H1 (cell line): ENCODE results near the gene CDHR2. TPM values are rescaled to one million over a fixed set of nuclear protein-coding genes. Genes with fewer than 3 reads are reported as not detected.

Source experiments
- CTCF ChIA-PET: fragments of 300-600 bp; sonication (Branson Sonifier 250); formaldehyde crosslinking; loops from one replicate; lab custom pipeline; 2021; ENCODE audit not compliant: partially characterized antibody; lab: Charles Lee
- POLR2A ChIA-PET: fragments of 300-600 bp; sonication (Branson Sonifier 250); formaldehyde crosslinking; loops from one replicate; lab custom pipeline; 2021; ENCODE audit warnings: inconsistent platforms; ENCODE audit not compliant: partially characterized antibody; lab: Charles Lee
- DNase-seq, 2 experiments: peaks; one replicate each; pipeline versions ENCODE4 v3.0.0 to v3.0.0-alpha.2; 2010 to 2022; ENCODE audit warnings: low spot score in 2 of 2, low read depth in 1 of 2, mixed read lengths in 1 of 2
- FAIRE-seq: peaks from 2 replicates; lab custom pipeline; 2011; peaks lifted over from hg19 to GRCh38; lab: Jason Lieb, UNC
- H2AFZ ChIP-seq: 2 replicates; pipeline ENCODE4 v1.8.1; 2012; ENCODE audit warnings: low read length, inconsistent platforms
- H2AK5ac ChIP-seq: 2 replicates; pipeline ENCODE4 v1.6.1; 2013; ENCODE audit warnings: low read depth, low read length
- H2BK120ac ChIP-seq: replicated peaks from 2 replicates; pipeline ENCODE3; 2013; ENCODE audit warnings: low read depth, low read length, inconsistent platforms
- H2BK12ac ChIP-seq: 2 replicates; pipeline ENCODE4 v1.6.1; 2013; ENCODE audit warnings: low read depth, low read length
- H2BK15ac ChIP-seq: 2 replicates; pipeline ENCODE4 v1.6.1; 2013; ENCODE audit warnings: low read length
- H2BK20ac ChIP-seq: 2 replicates; pipeline ENCODE4 v1.6.1; 2013; ENCODE audit warnings: low read length
- H2BK5ac ChIP-seq: 2 replicates; pipeline ENCODE4 v1.6.1; 2013; ENCODE audit warnings: low read depth, low read length
- H3K14ac ChIP-seq: 2 replicates; pipeline ENCODE4 v1.6.1; 2013; ENCODE audit warnings: inconsistent platforms; ENCODE audit not compliant: insufficient read length
- H3K18ac ChIP-seq: 2 replicates; pipeline ENCODE4 v1.6.1; 2013; ENCODE audit warnings: low read length; ENCODE audit errors: extremely low read depth
- H3K23ac ChIP-seq: 2 replicates; pipeline ENCODE4 v1.6.1; 2013; ENCODE audit warnings: inconsistent platforms; ENCODE audit not compliant: insufficient read length
- H3K23me2 ChIP-seq: 2 replicates; pipeline ENCODE4 v1.6.1; 2013; ENCODE audit warnings: low read depth, low read length
- H3K27ac ChIP-seq: 2 replicates; pipeline ENCODE4 v1.6.1; 2011; ENCODE audit warnings: low read depth, low read length, inconsistent platforms
- H3K27me3 ChIP-seq, 4 experiments: replicated peaks in 1 of 4; 1 replicate in 1 of 4; 2 replicates in 3 of 4; pipeline versions ENCODE4 v1.6.1 to v1.8.1; 2011 to 2013; ENCODE audit warnings: low read length in 3 of 4, mild to moderate bottlenecking in 3 of 4, inconsistent platforms in 2 of 4, mixed read lengths in 2 of 4, moderate library complexity in 1 of 4; ENCODE audit not compliant: control insufficient read depth in 3 of 4, insufficient read depth in 3 of 4; ENCODE audit errors: extremely low read depth in 1 of 4
- H3K36me3 ChIP-seq, 4 experiments: 2 replicates each; pipeline versions ENCODE4 v1.6.1 to v1.8.1; 2011 to 2013; ENCODE audit warnings: mild to moderate bottlenecking in 4 of 4, low read length in 3 of 4, moderate library complexity in 2 of 4, control low read depth in 1 of 4, inconsistent platforms in 1 of 4; ENCODE audit not compliant: insufficient read depth in 4 of 4, control insufficient read depth in 2 of 4
- H3K4ac ChIP-seq: replicated peaks from 2 replicates; pipeline ENCODE3; 2013; ENCODE audit warnings: low read length, low read depth, mixed read lengths, inconsistent platforms; ENCODE audit not compliant: insufficient read length
- H3K4me1 ChIP-seq, 4 experiments: replicated peaks in 1 of 4; 1 replicate in 1 of 4; 2 replicates in 3 of 4; pipeline versions ENCODE4 v1.6.1 to v1.8.1; 2011 to 2013; ENCODE audit warnings: low read length in 3 of 4, inconsistent platforms in 2 of 4, mixed read lengths in 1 of 4; ENCODE audit not compliant: insufficient read depth in 4 of 4, control insufficient read depth in 3 of 4
- H3K4me2 ChIP-seq, 2 experiments: 2 replicates each; pipeline versions ENCODE4 v1.6.1 to v1.8.1; 2011 to 2013; ENCODE audit warnings: low read depth in 2 of 2, low read length in 2 of 2, control low read depth in 1 of 2, inconsistent platforms in 1 of 2, mild to moderate bottlenecking in 1 of 2; ENCODE audit not compliant: insufficient read depth in 1 of 2
- H3K4me3 ChIP-seq, 4 experiments: fragments of 200-600, 300-600 bp in 1 of 4; sonication (generic), shearing (Covaris generic), sonication (Bioruptor Twin) in 1 of 4; 2 replicates each; pipeline versions ENCODE4 v1.5.1 to v1.8.1; 2011 to 2016; ENCODE audit warnings: low read length in 4 of 4, low read depth in 3 of 4, control low read depth in 2 of 4, inconsistent platforms in 2 of 4, mild to moderate bottlenecking in 2 of 4, mixed read lengths in 1 of 4, moderate library complexity in 1 of 4; ENCODE audit not compliant: insufficient read depth in 2 of 4; ENCODE audit errors: extremely low read depth in 1 of 4
- H3K56ac ChIP-seq: replicated peaks from 2 replicates; pipeline ENCODE3; 2013; ENCODE audit warnings: low read depth, mild to moderate bottlenecking, mixed read lengths, low read length, inconsistent platforms; ENCODE audit not compliant: insufficient read length
- H3K79me1 ChIP-seq: 2 replicates; pipeline ENCODE4 v1.6.1; 2013; ENCODE audit warnings: low read depth, low read length, control low read depth
- H3K79me2 ChIP-seq, 2 experiments: 2 replicates each; pipeline versions ENCODE4 v1.6.1 to v1.8.1; 2012 to 2013; ENCODE audit warnings: low read length in 2 of 2, mild to moderate bottlenecking in 2 of 2, inconsistent platforms in 1 of 2; ENCODE audit not compliant: insufficient read depth in 2 of 2, control insufficient read depth in 1 of 2
- H3K9ac ChIP-seq, 4 experiments: replicated peaks in 1 of 4; 1 replicate in 1 of 4; 2 replicates in 3 of 4; pipeline versions ENCODE4 v1.6.1 to v1.8.1; 2011 to 2013; ENCODE audit warnings: low read depth in 3 of 4, low read length in 3 of 4, control low read depth in 2 of 4, mild to moderate bottlenecking in 2 of 4, moderate library complexity in 2 of 4, inconsistent platforms in 1 of 4; ENCODE audit errors: extremely low read depth in 1 of 4
- H3K9me3 ChIP-seq, 2 experiments: 2 replicates each; pipeline versions ENCODE4 v1.6.1 to v1.8.1; 2012 to 2013; ENCODE audit warnings: mild to moderate bottlenecking in 2 of 2, moderate library complexity in 2 of 2, control low read depth in 1 of 2, inconsistent platforms in 1 of 2, low read depth in 1 of 2, low read length in 1 of 2, mixed read lengths in 1 of 2; ENCODE audit not compliant: insufficient read depth in 2 of 2
- H4K20me1 ChIP-seq, 2 experiments: replicated peaks in 1 of 2; 2 replicates each; pipeline versions ENCODE3 to v1.8.1; 2011 to 2013; ENCODE audit warnings: inconsistent platforms in 2 of 2, low read length in 2 of 2, mild to moderate bottlenecking in 1 of 2; ENCODE audit not compliant: insufficient read depth in 2 of 2, control insufficient read depth in 1 of 2
- H4K5ac ChIP-seq: 2 replicates; pipeline ENCODE4 v1.6.1; 2013; ENCODE audit warnings: low read length, low read depth, mixed read lengths, inconsistent platforms; ENCODE audit not compliant: insufficient read length
- H4K8ac ChIP-seq: 2 replicates; pipeline ENCODE4 v1.8.0; 2013; ENCODE audit warnings: mild to moderate bottlenecking, moderate library complexity, low read length, inconsistent platforms; ENCODE audit not compliant: insufficient read depth; ENCODE audit errors: extremely low read depth
- H4K91ac ChIP-seq: replicated peaks from 2 replicates; pipeline ENCODE3; 2013; ENCODE audit warnings: low read length, mixed read lengths, inconsistent platforms; ENCODE audit not compliant: insufficient read length
- JUND ChIP-seq: IDR thresholded peaks from 2 replicates; pipeline ENCODE4 v1.6.1; 2011; ENCODE audit warnings: mild to moderate bottlenecking, improper control_type of control experiment, low read length
- MAFK ChIP-seq: IDR thresholded peaks from 2 replicates; pipeline ENCODE4 v1.6.1; 2012; ENCODE audit warnings: low read depth, mild to moderate bottlenecking, improper control_type of control experiment, low read length
- POLR2A ChIP-seq, 2 experiments: IDR thresholded peaks; 1 replicate in 1 of 2; 2 replicates in 1 of 2; pipeline ENCODE4 v1.6.1; 2011; ENCODE audit warnings: low read depth in 2 of 2, low read length in 2 of 2, mild to moderate bottlenecking in 2 of 2; ENCODE audit errors: control extremely low read depth in 1 of 2
- SIX5 ChIP-seq: IDR thresholded peaks from 2 replicates; pipeline ENCODE4 v1.6.1; 2011; ENCODE audit warnings: mild to moderate bottlenecking, low read depth, low read length
- SUZ12 ChIP-seq: fragments of 200-600 bp; sonication (generic); IDR thresholded peaks from 2 replicates; pipeline ENCODE4 v1.6.1; 2012; ENCODE audit warnings: mild to moderate bottlenecking, inconsistent platforms, low read length, moderate library complexity, mixed read lengths
- TAF1 ChIP-seq: IDR thresholded peaks from 2 replicates; pipeline ENCODE4 v1.6.1; 2011; ENCODE audit warnings: mild to moderate bottlenecking, low read depth, low read length
- WGBS, 2 experiments: shearing (Covaris generic) in 1 of 2; methylation state at CpG; one replicate each; pipeline versions ENCODE4 v1.1.6 to v1.1.7; 2013 to 2015; ENCODE audit warnings: low lambda C conversion rate in 2 of 2, mixed read lengths in 2 of 2, inconsistent platforms in 1 of 2, low coverage in 1 of 2, missing lambda C conversion rate in 1 of 2; ENCODE audit not compliant: insufficient replicate concordance in 2 of 2, insufficient coverage in 1 of 2, insufficient read length in 1 of 2; ENCODE audit errors: extremely low coverage in 1 of 2, missing lambda C conversion rate in 1 of 2; 5-methylcytosine and 5-hydroxymethylcytosine counted together
- polyA plus RNA-seq, 7 experiments: library from polyadenylated mRNA; depleted of rRNA in 3 of 7; stranded (reverse) in 5 of 7; unstranded in 2 of 7; fragments of >200 nt in 5 of 7; fragments of 200-250 nt in 2 of 7; gene quantifications; 1 replicate in 5 of 7; 2 replicates in 1 of 7; 4 replicates in 1 of 7; pipeline versions ENCODE4 v1.2.1 to v1.2.3, GENCODE V29; 2011 to 2013; ENCODE audit warnings: missing spikeins in 2 of 7, mixed read lengths in 2 of 7
- total RNA-seq: library from RNA; stranded (reverse); fragmentation: NEBNext Ultra II Directional; extraction: Animal tissue kit (Norgen Biotek cat#: 25700); gene quantifications from 2 replicates; pipeline ENCODE4 v1.2.1, GENCODE V29; 2021

CDHR2 gene
- total and polyA plus RNA-seq, 2 of the 8 experiments (the other 6 are each of a cell fraction or from before 2014, with no cell fraction given), result 0.02 to 0.43 TPM

- H3K27me3 ChIP-seq, result no peaks in the 10 kb centered on the region; a peak in 2 of 7 replicates
- H3K4me3 ChIP-seq, result no peak overlapping the region
- H3K23ac ChIP-seq, result no peak overlapping the region
- H4K5ac ChIP-seq, result no peak overlapping the region
- no peak overlapping the region for H2BK120ac ChIP-seq
- H3K9ac ChIP-seq, result no peak overlapping the region; a peak in 1 of 7 replicates
- no peak overlapping the region for H2AK5ac ChIP-seq
- POLR2A ChIA-PET, result interaction anchor here (0.6 to 26.0 kb wide), 4 partner anchors 9 to 34 kb away, joined by 3 to 458 read pairs (median 4); partner anchors contain the start of gene RNF44
- no peak overlapping the region for H4K91ac ChIP-seq
- no peak overlapping the region for H4K8ac ChIP-seq
- no peaks in the 10 kb centered on the region for H3K79me2 ChIP-seq
- CTCF ChIA-PET, result interaction anchor here (0.7 kb wide), 1 partner anchor 18 kb away, joined by 3 read pairs; no protein-coding TSS in a partner anchor
- no peak overlapping the region for H2AFZ ChIP-seq
- no peaks in the 10 kb centered on the region for H3K79me1 ChIP-seq
- H2BK20ac ChIP-seq, result no peak overlapping the region
- H3K56ac ChIP-seq, result no peak overlapping the region
- FAIRE-seq, result no peak
- no peaks in the 10 kb centered on the region for H3K9me3 ChIP-seq
- H3K18ac ChIP-seq, result no peak overlapping the region
- H3K27ac ChIP-seq, result no peak overlapping the region
- peaks cover 0 to 1% of the 10 kb centered on the region in 2 experiments for H4K20me1 ChIP-seq
- no peak overlapping the region for H3K14ac ChIP-seq
- H3K23me2 ChIP-seq, result 0 out of 2 replicates have a peak, but pooled peaks cover 3% of the 10 kb centered on the region
- H3K4me1 ChIP-seq, result no peaks in the 10 kb centered on the region; a peak in 1 of 7 replicates
- no peaks in the 10 kb centered on the region for H3K36me3 ChIP-seq
- H3K4me2 ChIP-seq, result no peak overlapping the region
- no peak for DNase-seq
- no peak overlapping the region for H2BK15ac ChIP-seq
- H2BK5ac ChIP-seq, result no peak overlapping the region
- 92% methylated on average over 7 of the region's 7 CpGs; no CpG with 5 or more reads in 1 of the 2 experiments for WGBS, 2 experiments
- no peak overlapping the region for H2BK12ac ChIP-seq
- no peak overlapping the region for H3K4ac ChIP-seq
- no peak for TF ChIP-seq POLR2A (IDR thresholded peaks at IDR 0.05; ENCODE audit: control extremely low read depth in 1 of 2, low read depth in 2 of 2, low read length in 2 of 2)
- TF ChIP-seq TAF1, result no peak
- no peak for TF ChIP-seq MAFK
- TF ChIP-seq JUND, result no peak
- TF ChIP-seq SUZ12, result no peak
- no peak for TF ChIP-seq SIX5
Observed at GRCh38 chr5:176517053-176517661, 32.0 kb upstream of the CDHR2 start.
